ENCODE data around the gene AFF3.

The AFF3 gene

DNA sequence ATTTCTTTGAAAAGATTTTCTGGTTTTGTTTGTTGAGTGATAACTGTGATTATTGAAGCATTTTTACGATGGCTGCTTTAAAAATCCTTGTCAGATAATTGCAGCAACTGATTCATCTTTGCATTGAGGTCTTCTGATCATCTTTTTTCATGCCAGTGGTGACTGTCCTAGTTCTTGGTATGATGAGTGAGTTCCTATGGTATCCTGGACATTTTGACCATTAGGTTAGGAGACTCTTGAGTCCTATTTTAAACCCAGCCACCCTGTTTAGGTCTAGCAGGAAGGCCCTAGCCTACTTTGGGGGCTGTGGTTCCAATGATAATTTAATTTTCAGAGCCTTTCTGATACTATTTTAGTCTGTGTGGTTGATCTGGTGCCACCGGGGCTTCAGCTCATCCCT, 579.9 kb downstream of the AFF3 start:
- Histone ChIP-seq H4K20me1 (ENCODE audit: insufficient read depth, low read length) (no peaks in the 10 kb centered on the region), H3K4me2 (ENCODE audit: low read length) (no peak overlapping the region), H3K27me3 (ENCODE audit: low read depth, low read length) (no peaks in the 10 kb centered on the region)

DNA sequence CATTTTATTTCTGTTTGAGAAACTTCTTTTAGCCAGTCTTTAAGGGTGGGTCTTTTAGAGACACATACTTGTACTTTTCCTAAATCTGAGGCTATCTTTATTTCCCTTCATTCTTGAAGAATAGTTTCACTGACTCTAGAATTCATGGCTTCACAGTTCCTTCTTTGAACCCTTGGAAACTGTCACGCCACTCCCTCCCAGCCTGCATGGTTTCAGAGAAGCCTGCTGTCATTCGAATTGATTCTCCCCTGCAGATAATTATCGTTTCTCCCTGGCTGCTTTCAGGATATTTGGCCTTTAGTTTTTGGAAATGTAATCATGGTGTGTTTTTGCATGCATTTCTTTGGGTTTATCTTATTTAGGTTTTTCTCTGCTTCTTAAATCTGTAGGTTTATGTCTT, 580.6 kb downstream of the AFF3 start:
- no peaks in the 10 kb centered on the region for H3K79me2 ChIP-seq (ENCODE audit: low read length)
- no peak overlapping the region for H3K9ac ChIP-seq (ENCODE audit: low read length)
- no peak for TF ChIP-seq EZH2phosphoT487 (IDR thresholded peaks at IDR 0.05; ENCODE audit: low read depth)
- TF ChIP-seq, protein P1, sequence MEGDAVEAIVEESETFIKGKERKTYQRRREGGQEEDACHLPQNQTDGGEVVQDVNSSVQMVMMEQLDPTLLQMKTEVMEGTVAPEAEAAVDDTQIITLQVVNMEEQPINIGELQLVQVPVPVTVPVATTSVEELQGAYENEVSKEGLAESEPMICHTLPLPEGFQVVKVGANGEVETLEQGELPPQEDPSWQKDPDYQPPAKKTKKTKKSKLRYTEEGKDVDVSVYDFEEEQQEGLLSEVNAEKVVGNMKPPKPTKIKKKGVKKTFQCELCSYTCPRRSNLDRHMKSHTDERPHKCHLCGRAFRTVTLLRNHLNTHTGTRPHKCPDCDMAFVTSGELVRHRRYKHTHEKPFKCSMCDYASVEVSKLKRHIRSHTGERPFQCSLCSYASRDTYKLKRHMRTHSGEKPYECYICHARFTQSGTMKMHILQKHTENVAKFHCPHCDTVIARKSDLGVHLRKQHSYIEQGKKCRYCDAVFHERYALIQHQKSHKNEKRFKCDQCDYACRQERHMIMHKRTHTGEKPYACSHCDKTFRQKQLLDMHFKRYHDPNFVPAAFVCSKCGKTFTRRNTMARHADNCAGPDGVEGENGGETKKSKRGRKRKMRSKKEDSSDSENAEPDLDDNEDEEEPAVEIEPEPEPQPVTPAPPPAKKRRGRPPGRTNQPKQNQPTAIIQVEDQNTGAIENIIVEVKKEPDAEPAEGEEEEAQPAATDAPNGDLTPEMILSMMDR (IDR thresholded peaks at IDR 0.05; ENCODE audit: low read depth, low read length), result no peak
- no peak overlapping the region for H3K4me3 ChIP-seq (ENCODE audit: low read length)
- H3K4me2 ChIP-seq (ENCODE audit: low read length), result no peak overlapping the region
- no peaks in the 10 kb centered on the region for H3K4me1 ChIP-seq (ENCODE audit: low read length)
- no peaks in the 10 kb centered on the region for H3K27me3 ChIP-seq (ENCODE audit: low read depth, low read length)
- peaks cover 9% of the 10 kb centered on the region for H3K36me3 ChIP-seq (replicated peaks; ENCODE audit: low read depth, low read length)
- H2AFZ ChIP-seq (ENCODE audit: low read depth, low read length), result no peak overlapping the region
- H4K20me1 ChIP-seq (ENCODE audit: insufficient read depth, low read length), result no peaks in the 10 kb centered on the region
- H3K27ac ChIP-seq (ENCODE audit: low read length), result no peak overlapping the region
- no peaks in the 10 kb centered on the region for H3K9me3 ChIP-seq (ENCODE audit: insufficient read depth, low read length)

More for the DNA sequence above, 579.9 kb downstream of the AFF3 start:
- H3K27ac ChIP-seq (ENCODE audit: low read length), result no peak overlapping the region
- H3K79me2 ChIP-seq (ENCODE audit: low read length), result no peaks in the 10 kb centered on the region
- H3K4me1 ChIP-seq (ENCODE audit: low read length), result no peaks in the 10 kb centered on the region
- H2AFZ ChIP-seq (ENCODE audit: low read depth, low read length), result no peak overlapping the region
- H3K36me3 ChIP-seq (replicated peaks; ENCODE audit: low read depth, low read length), result peaks cover 13% of the 10 kb centered on the region
- no peak overlapping the region for H3K9ac ChIP-seq (ENCODE audit: low read length)
- H3K9me3 ChIP-seq (ENCODE audit: insufficient read depth, low read length), result no peaks in the 10 kb centered on the region
- H3K4me3 ChIP-seq (ENCODE audit: low read length), result no peak overlapping the region
- TF ChIP-seq, protein P1 (IDR thresholded peaks at IDR 0.05; ENCODE audit: low read depth, low read length), result no peak
- TF ChIP-seq EZH2phosphoT487 (IDR thresholded peaks at IDR 0.05; ENCODE audit: low read depth), result no peak

DNA sequence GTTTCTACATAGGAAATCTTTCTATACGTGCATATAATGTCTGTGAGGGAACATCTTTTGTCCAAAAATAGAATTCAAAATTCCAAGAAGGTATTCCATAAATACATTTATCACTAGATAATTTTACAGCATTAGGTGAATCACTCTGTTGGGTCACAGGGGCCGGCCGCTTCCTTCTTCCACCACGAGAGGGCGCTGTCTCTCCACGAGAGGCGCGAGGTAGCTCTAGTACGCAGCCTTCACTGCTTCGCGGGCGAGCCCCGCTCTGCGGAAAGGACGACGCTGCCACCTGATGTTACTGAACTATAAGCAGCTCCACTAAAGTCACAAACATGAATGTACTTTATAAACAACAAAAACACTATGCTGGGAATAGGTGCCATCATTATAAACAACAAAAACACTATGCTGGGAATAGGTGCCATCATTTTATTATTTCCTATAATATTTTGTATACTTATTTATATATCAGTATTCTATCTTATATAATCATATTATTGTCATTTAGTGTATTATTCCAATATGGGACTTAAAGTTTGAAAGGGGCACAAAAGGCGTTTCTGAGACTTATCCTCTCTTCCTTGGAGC, 583.2 kb downstream of the AFF3 start:
- TF ChIP-seq EZH2phosphoT487 (IDR thresholded peaks at IDR 0.05; ENCODE audit: low read depth), result no peak
- TF ChIP-seq, protein P1 (IDR thresholded peaks at IDR 0.05; ENCODE audit: low read depth, low read length), result peak; percentile 90
- no peak overlapping the region for H2AFZ ChIP-seq (ENCODE audit: low read depth, low read length)
- no peaks in the 10 kb centered on the region for H3K4me1 ChIP-seq (ENCODE audit: low read length)
- H3K27ac ChIP-seq (ENCODE audit: low read length), result no peak overlapping the region
- peaks cover 3% of the 10 kb centered on the region for H3K36me3 ChIP-seq (replicated peaks; ENCODE audit: low read depth, low read length)
- no peaks in the 10 kb centered on the region for H3K79me2 ChIP-seq (ENCODE audit: low read length)
- no peak overlapping the region for H3K4me2 ChIP-seq (ENCODE audit: low read length)
- H3K27me3 ChIP-seq (ENCODE audit: low read depth, low read length), result no peaks in the 10 kb centered on the region
- no peak overlapping the region for H3K9ac ChIP-seq (ENCODE audit: low read length)
- H3K9me3 ChIP-seq (ENCODE audit: insufficient read depth, low read length), result no peaks in the 10 kb centered on the region
- H3K4me3 ChIP-seq (ENCODE audit: low read length), result no peak overlapping the region
- no peaks in the 10 kb centered on the region for H4K20me1 ChIP-seq (ENCODE audit: insufficient read depth, low read length)

DNA sequence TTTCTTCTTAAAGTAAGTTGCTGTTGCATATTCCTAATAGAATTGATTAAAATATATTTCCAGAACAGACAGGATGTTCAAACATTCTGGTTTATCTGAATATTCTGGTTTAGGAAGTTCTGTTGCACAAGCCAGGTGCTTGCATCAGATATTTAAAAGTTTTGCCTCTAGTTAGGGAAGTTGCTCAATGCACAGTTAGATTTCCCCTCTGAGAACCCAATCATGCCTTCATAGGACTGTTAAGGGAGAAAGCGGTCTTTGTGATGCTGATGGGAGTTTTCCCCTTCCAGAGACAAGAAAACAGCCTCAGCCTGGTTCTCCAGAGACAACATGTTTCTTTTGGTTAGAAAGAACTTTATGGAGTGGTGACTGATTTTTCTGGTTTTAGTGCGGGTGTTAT, 587.0 kb downstream of the AFF3 start:
- Histone ChIP-seq H3K27ac (ENCODE audit: low read length) (no peak overlapping the region), H3K36me3 (replicated peaks; ENCODE audit: low read depth, low read length) (peaks cover 15% of the 10 kb centered on the region), H3K4me2 (ENCODE audit: low read length) (no peak overlapping the region), H3K9ac (ENCODE audit: low read length) (no peak overlapping the region), H3K9me3 (ENCODE audit: insufficient read depth, low read length) (no peaks in the 10 kb centered on the region), H3K4me1 (ENCODE audit: low read length) (no peaks in the 10 kb centered on the region), H4K20me1 (ENCODE audit: insufficient read depth, low read length) (no peaks in the 10 kb centered on the region), H3K79me2 (ENCODE audit: low read length) (no peaks in the 10 kb centered on the region), H2AFZ (ENCODE audit: low read depth, low read length) (no peak overlapping the region), H3K4me3 (ENCODE audit: low read length) (no peak overlapping the region), H3K27me3 (ENCODE audit: low read depth, low read length) (no peaks in the 10 kb centered on the region)
- TF ChIP-seq, protein P1 (IDR thresholded peaks at IDR 0.05; ENCODE audit: low read depth, low read length), result no peak
- TF ChIP-seq EZH2phosphoT487 (IDR thresholded peaks at IDR 0.05; ENCODE audit: low read depth), result no peak
